Measurements from ENCODE around the gene RCAN2. TPM values are rescaled to one million over a fixed set of nuclear protein-coding genes. Genes with fewer than 3 reads are reported as not detected.

RCAN2 gene
- total RNA-seq, 2 experiments from 2014 or later, result 2.8 to 3.1 TPM

GRCh38 chr6:46293641-46294316 is 197.5 kb downstream of the RCAN2 start:
- Mint-ChIP-seq H3K27ac (no peak overlapping the region), H3K27me3 (peaks cover 16% of the 10 kb centered on the region), H3K4me3 (no peak overlapping the region), H3K36me3 (ENCODE audit: low read depth) (no peaks in the 10 kb centered on the region), H3K4me1 (peaks cover 4% of the 10 kb centered on the region), H3K9me3 (no peaks in the 10 kb centered on the region)
- DNase-seq, result no peak
- CTCF ChIA-PET, result no interaction called here
- POLR2A ChIA-PET, result no interaction called here

- POLR2A ChIA-PET, result no interaction called here
- Mint-ChIP-seq H3K9me3 (no peaks in the 10 kb centered on the region), H3K27me3 (peaks cover 15% of the 10 kb centered on the region), H3K27ac (no peak overlapping the region), H3K4me3 (no peak overlapping the region), H3K36me3 (ENCODE audit: low read depth) (no peaks in the 10 kb centered on the region), H3K4me1 (peaks cover 12% of the 10 kb centered on the region)
- DNase-seq, result no peak
- CTCF ChIA-PET, result no interaction called here
Measured at GRCh38 chr6:46291880-46292279, 199.4 kb downstream of the RCAN2 start.

- Mint-ChIP-seq H3K27me3 (peaks cover 15% of the 10 kb centered on the region), H3K4me1 (peaks cover 12% of the 10 kb centered on the region), H3K27ac (no peak overlapping the region), H3K9me3 (no peaks in the 10 kb centered on the region), H3K36me3 (ENCODE audit: low read depth) (no peaks in the 10 kb centered on the region), H3K4me3 (no peak overlapping the region)
- no peak for DNase-seq
- CTCF ChIA-PET, result no interaction called here
- POLR2A ChIA-PET, result no interaction called here
Measured at GRCh38 chr6:46291275-46291633, 200.0 kb downstream of the RCAN2 start.

GRCh38 chr6:46290421-46291274 is 200.6 kb downstream of the RCAN2 start:
- no peak overlapping the region for H3K4me3 Mint-ChIP-seq
- POLR2A ChIA-PET, result no interaction called here
- H3K36me3 Mint-ChIP-seq (ENCODE audit: low read depth), result no peaks in the 10 kb centered on the region
- no peak for DNase-seq
- CTCF ChIA-PET, result no interaction called here
- peaks cover 12% of the 10 kb centered on the region for H3K4me1 Mint-ChIP-seq
- peaks cover 13% of the 10 kb centered on the region for H3K27me3 Mint-ChIP-seq
- H3K27ac Mint-ChIP-seq, result no peak overlapping the region
- H3K9me3 Mint-ChIP-seq, result no peaks in the 10 kb centered on the region

- POLR2A ChIA-PET, result no interaction called here
Measured at GRCh38 chr6:46289898-46290297, 201.4 kb downstream of the RCAN2 start.

GRCh38 chr6:46288835-46289234 is 202.4 kb downstream of the RCAN2 start:
- Mint-ChIP-seq H3K27ac (no peak overlapping the region), H3K36me3 (ENCODE audit: low read depth) (no peaks in the 10 kb centered on the region), H3K4me1 (peaks cover 12% of the 10 kb centered on the region), H3K9me3 (no peaks in the 10 kb centered on the region), H3K27me3 (peaks cover 8% of the 10 kb centered on the region), H3K4me3 (no peak overlapping the region)
- POLR2A ChIA-PET, result no interaction called here
- CTCF ChIA-PET, result interaction anchor here (0.6 kb wide), 1 partner anchor 98 kb away, joined by 3 read pairs; no protein-coding TSS in a partner anchor
- DNase-seq, result no peak

More at GRCh38 chr6:46289898-46290297, 201.4 kb downstream of the RCAN2 start:
- no peak for DNase-seq
- Mint-ChIP-seq H3K4me3 (no peak overlapping the region), H3K9me3 (no peaks in the 10 kb centered on the region), H3K27me3 (peaks cover 8% of the 10 kb centered on the region), H3K36me3 (ENCODE audit: low read depth) (no peaks in the 10 kb centered on the region), H3K27ac (no peak overlapping the region), H3K4me1 (peaks cover 12% of the 10 kb centered on the region)
- CTCF ChIA-PET, result no interaction called here

GRCh38 chr6:46287681-46288080 is 203.6 kb downstream of the RCAN2 start:
- Mint-ChIP-seq H3K9me3 (no peaks in the 10 kb centered on the region), H3K36me3 (ENCODE audit: low read depth) (no peaks in the 10 kb centered on the region), H3K4me3 (no peak overlapping the region), H3K27me3 (peaks cover 8% of the 10 kb centered on the region), H3K4me1 (peaks cover 8% of the 10 kb centered on the region), H3K27ac (no peak overlapping the region)
- ChIA-PET CTCF (no interaction called here), POLR2A (no interaction called here)
- DNase-seq, result no peak

GRCh38 chr6:46287043-46287442 is 204.2 kb downstream of the RCAN2 start:
- ChIA-PET POLR2A (no interaction called here), CTCF (no interaction called here)
- H3K27me3 Mint-ChIP-seq, result peaks cover 8% of the 10 kb centered on the region
- DNase-seq, result no peak
- H3K9me3 Mint-ChIP-seq, result no peaks in the 10 kb centered on the region
- H3K4me1 Mint-ChIP-seq, result peaks cover 8% of the 10 kb centered on the region
- H3K4me3 Mint-ChIP-seq, result no peak overlapping the region
- H3K36me3 Mint-ChIP-seq (ENCODE audit: low read depth), result no peaks in the 10 kb centered on the region
- H3K27ac Mint-ChIP-seq, result no peak overlapping the region

GRCh38 chr6:46284475-46284874 is 206.8 kb downstream of the RCAN2 start:
- DNase-seq, result no peak
- H3K27me3 Mint-ChIP-seq, result peaks cover 7% of the 10 kb centered on the region
- ChIA-PET CTCF (no interaction called here), POLR2A (interaction anchor here (0.5 kb wide), 1 partner anchor 46 kb away, joined by 4 read pairs; no protein-coding TSS in a partner anchor)
- H3K36me3 Mint-ChIP-seq (ENCODE audit: low read depth), result no peaks in the 10 kb centered on the region
- H3K27ac Mint-ChIP-seq, result no peak overlapping the region
- H3K9me3 Mint-ChIP-seq, result no peaks in the 10 kb centered on the region
- H3K4me3 Mint-ChIP-seq, result no peak overlapping the region
- peaks cover 8% of the 10 kb centered on the region for H3K4me1 Mint-ChIP-seq

GRCh38 chr6:46281110-46281509 is 210.1 kb downstream of the RCAN2 start:
- no peak for DNase-seq
- ChIA-PET POLR2A (no interaction called here), CTCF (no interaction called here)
- no peaks in the 10 kb centered on the region for H3K4me1 Mint-ChIP-seq
- H3K9me3 Mint-ChIP-seq, result no peaks in the 10 kb centered on the region
- H3K36me3 Mint-ChIP-seq (ENCODE audit: low read depth), result no peaks in the 10 kb centered on the region
- peaks cover 16% of the 10 kb centered on the region for H3K27me3 Mint-ChIP-seq
- no peak overlapping the region for H3K27ac Mint-ChIP-seq
- H3K4me3 Mint-ChIP-seq, result no peak overlapping the region

- Mint-ChIP-seq H3K9me3 (no peaks in the 10 kb centered on the region), H3K4me1 (no peaks in the 10 kb centered on the region), H3K4me3 (no peak overlapping the region), H3K27ac (no peak overlapping the region), H3K36me3 (ENCODE audit: low read depth) (no peaks in the 10 kb centered on the region), H3K27me3 (peaks cover 16% of the 10 kb centered on the region)
- ChIA-PET CTCF (no interaction called here), POLR2A (no interaction called here)
- no peak for DNase-seq
Measured at GRCh38 chr6:46279874-46280273, 211.4 kb downstream of the RCAN2 start.

- Mint-ChIP-seq H3K27ac (no peak overlapping the region), H3K4me3 (no peak overlapping the region), H3K4me1 (no peaks in the 10 kb centered on the region), H3K9me3 (no peaks in the 10 kb centered on the region), H3K36me3 (ENCODE audit: low read depth) (no peaks in the 10 kb centered on the region), H3K27me3 (peaks cover 18% of the 10 kb centered on the region)
- DNase-seq, result no peak
- ChIA-PET POLR2A (no interaction called here), CTCF (no interaction called here)
Measured at GRCh38 chr6:46276576-46277142, 214.6 kb downstream of the RCAN2 start.

- no peaks in the 10 kb centered on the region for H3K9me3 Mint-ChIP-seq
- CTCF ChIA-PET, result interaction anchor here (0.8 kb wide), 1 partner anchor 136 kb away, joined by 3 read pairs; no protein-coding TSS in a partner anchor
Measured at GRCh38 chr6:46274502-46274901, 216.7 kb downstream of the RCAN2 start.

More at GRCh38 chr6:46274502-46274901, 216.7 kb downstream of the RCAN2 start:
- POLR2A ChIA-PET, result no interaction called here
- DNase-seq, result no peak
- no peaks in the 10 kb centered on the region for H3K4me1 Mint-ChIP-seq
- H3K4me3 Mint-ChIP-seq, result no peak overlapping the region
- H3K36me3 Mint-ChIP-seq (ENCODE audit: low read depth), result no peaks in the 10 kb centered on the region
- H3K27ac Mint-ChIP-seq, result no peak overlapping the region
- H3K27me3 Mint-ChIP-seq, result peaks cover 12% of the 10 kb centered on the region
